ENCODE results near the gene SRC. TPM values are rescaled to one million over a fixed set of nuclear protein-coding genes. Genes with fewer than 3 reads are reported as not detected.

Gene SRC
- total RNA-seq, 2 experiments from 2014 or later = 2.6 to 2.7 TPM

DNA sequence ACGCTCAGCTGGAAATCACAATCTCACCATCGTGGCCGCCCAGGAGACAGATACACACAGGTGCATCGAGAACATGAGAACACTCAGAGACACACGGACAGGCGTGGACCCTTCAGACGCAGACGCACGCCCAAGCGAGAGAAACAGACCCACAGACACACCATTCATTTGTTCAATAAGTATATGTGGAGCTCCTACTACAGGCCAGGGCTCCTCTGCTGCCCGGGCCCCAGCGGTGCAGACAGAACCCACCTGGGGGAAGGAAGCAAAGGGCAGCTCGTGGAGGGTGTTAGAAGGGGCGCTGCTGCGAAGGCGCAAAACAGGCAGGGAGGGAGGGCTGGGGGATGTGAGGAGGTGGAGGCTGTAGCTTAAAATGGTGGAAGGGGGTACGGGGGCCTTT is 39.2 kb downstream of the SRC start:
- Mint-ChIP-seq H3K4me1 (peaks cover 6% of the 10 kb centered on the region), H3K9me3 (no peaks in the 10 kb centered on the region), H3K4me3 (peak overlapping the region; percentile 73), H3K27me3 (peaks cover 4% of the 10 kb centered on the region), H3K27ac (no peak overlapping the region), H3K36me3 (ENCODE audit: low read depth) (no peaks in the 10 kb centered on the region)
- DNase-seq = no peak
- CTCF ChIA-PET = interaction anchor here (0.5 to 2.3 kb wide), 8 partner anchors 13 to 766 kb away, joined by 3 to 11 read pairs (median 7); no protein-coding TSS in a partner anchor
- POLR2A ChIA-PET = no interaction called here

DNA sequence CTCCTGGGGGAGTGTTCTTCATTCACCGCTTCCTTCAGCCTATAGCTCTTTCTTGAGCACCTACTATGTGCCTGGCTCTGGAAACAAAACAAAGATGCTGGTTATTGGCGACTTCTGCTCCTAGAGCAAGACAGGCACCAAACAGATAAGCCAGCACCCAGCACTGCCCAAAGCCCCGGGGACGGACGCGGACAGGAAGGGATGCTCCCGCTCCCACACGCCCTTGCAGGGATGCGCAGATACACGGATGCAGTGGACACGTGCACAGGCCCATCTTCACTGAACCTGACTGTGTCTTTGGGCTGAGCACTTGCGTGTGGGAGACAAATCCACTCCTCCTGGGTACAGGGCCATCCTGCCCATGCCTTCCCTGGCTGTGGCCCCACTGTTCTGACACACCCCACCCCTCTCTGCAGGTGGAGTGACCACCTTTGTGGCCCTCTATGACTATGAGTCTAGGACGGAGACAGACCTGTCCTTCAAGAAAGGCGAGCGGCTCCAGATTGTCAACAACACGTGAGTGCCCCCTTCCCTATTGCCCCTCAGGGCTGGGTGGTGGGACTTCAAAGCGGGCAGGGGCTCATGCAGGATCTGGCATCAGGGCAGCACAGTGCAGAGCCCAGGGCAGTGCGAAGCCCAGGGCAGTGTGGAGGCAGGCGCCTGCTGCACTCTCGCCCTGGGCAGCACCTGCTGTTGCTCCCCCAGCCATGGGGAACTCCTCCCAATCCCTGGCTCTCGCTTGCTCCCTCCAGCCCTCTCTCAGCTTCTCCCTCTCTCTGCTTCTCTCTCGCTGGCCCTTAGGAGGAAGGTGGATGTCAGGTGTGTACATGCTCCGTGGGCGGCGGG is 39.9 kb downstream of the SRC start:
- Mint-ChIP-seq H3K4me3 (no peak overlapping the region), H3K27me3 (peaks cover 4% of the 10 kb centered on the region), H3K27ac (no peak overlapping the region), H3K36me3 (ENCODE audit: low read depth) (no peaks in the 10 kb centered on the region), H3K4me1 (peaks cover 6% of the 10 kb centered on the region), H3K9me3 (no peaks in the 10 kb centered on the region)
- no peak for DNase-seq
- ChIA-PET CTCF (interaction anchor here (0.5 to 2.3 kb wide), 8 partner anchors 14 to 765 kb away, joined by 3 to 11 read pairs (median 7); no protein-coding TSS in a partner anchor), POLR2A (no interaction called here)

DNA sequence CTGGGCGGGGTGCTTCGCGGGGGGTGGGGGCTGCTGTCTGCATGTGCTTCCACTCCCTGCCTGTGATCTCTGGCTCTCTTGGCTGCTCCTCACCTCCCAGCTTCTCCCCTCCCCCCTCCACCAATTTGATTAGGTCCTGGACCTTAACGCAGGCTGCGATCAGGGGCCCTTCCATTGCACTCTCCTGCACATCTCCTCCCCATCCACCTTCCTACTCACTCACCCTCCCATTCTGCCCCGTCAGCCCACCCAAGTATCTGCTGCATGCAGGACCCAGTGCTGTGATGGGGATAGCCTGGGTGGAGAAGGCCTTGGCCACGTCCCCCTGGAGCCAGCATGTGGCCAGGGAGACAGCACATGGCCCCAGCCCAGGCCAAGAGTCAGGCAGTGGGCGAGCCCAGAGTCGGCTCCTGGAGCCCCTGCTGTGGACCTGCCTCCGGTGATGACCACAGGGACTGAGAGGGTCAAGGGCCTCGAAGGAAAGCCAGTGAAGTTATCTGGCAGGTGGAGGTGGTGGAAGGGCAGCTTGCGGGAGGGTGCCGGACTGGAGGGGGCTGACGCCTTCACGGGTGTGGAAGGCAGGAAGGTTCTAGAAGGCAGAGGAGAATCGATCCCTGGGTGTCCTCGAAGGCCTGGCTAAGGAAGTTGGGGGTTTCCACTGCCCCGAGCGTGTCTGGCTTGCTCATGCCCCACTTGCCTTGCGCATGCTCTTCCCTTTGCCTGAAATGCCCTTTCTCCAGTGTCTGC is 40.7 kb downstream of the SRC start:
- peaks cover 6% of the 10 kb centered on the region for H3K4me1 Mint-ChIP-seq
- no peak overlapping the region for H3K27ac Mint-ChIP-seq
- no peaks in the 10 kb centered on the region for H3K9me3 Mint-ChIP-seq
- DNase-seq = no peak
- no peaks in the 10 kb centered on the region for H3K36me3 Mint-ChIP-seq (ENCODE audit: low read depth)
- peaks cover 4% of the 10 kb centered on the region for H3K27me3 Mint-ChIP-seq
- ChIA-PET CTCF (interaction anchor here (0.6 kb wide), 1 partner anchor 37 kb away, joined by 4 read pairs; no protein-coding TSS in a partner anchor), POLR2A (no interaction called here)
- H3K4me3 Mint-ChIP-seq = no peak overlapping the region

DNA sequence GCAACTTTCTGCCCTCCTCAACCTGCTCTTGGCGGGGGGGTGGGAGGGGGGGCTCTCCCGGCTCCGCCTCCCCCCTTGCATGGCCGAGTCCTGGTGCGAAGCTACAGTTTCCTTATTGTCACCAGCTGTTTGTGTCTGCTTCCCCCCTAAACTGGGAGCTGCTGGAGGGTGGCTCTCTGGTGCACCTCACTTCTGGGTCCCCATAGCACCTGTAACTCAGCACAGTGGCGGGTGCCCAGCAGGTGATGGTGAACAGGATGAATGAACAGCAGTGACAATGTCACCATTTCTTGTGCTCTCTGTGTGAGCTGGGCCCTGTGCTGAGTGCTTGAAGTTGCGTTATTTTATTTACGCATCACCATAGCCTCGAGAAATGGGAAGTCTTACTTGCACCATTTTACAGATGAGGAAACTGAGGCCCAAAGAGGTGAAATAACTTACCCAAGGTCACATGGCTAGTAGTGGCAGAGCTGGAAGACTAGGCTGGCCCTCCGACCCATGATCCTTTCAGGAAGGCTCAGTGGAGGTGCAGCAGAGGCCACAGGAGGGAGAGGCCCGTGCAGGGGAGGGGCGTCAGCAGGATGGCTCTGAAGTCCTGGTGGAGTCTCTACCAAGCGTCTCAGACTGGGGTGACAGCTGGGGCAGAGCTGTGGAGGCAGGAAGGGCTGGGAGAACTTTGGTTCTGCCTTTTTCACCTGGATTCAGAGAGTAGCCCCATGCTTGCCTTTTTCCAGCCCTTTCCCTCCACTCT is 41.8 kb downstream of the SRC start:
- Mint-ChIP-seq H3K27ac (no peak overlapping the region), H3K4me3 (no peak overlapping the region), H3K9me3 (no peaks in the 10 kb centered on the region), H3K36me3 (ENCODE audit: low read depth) (no peaks in the 10 kb centered on the region), H3K27me3 (peaks cover 4% of the 10 kb centered on the region), H3K4me1 (peaks cover 6% of the 10 kb centered on the region)
- ChIA-PET POLR2A (no interaction called here), CTCF (interaction anchor here (0.6 kb wide), 1 partner anchor 36 kb away, joined by 4 read pairs; no protein-coding TSS in a partner anchor)
- DNase-seq = no peak

DNA sequence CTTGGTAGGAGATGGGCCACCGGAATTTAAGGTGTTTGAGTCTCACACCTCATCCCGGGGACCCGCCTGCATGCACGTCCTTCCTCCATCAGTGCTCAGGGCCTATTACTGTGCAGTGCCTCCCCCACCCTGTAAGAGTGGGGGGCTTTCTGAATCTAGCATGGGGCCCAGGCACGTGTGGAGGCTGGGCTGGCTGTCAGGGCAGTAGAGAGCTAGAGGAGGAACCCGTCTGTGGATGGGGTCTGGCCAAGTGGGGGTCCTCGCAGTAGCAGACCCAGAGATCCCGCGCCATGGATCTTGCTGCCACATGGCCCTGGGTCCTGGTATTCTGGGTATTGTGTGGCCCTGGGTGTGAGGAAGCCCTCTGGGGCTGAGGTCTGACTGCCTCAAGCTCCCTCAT is 42.9 kb downstream of the SRC start:
- ChIA-PET POLR2A (no interaction called here), CTCF (interaction anchor here (1.9 kb wide), 1 partner anchor 120 kb away, joined by 6 read pairs; no protein-coding TSS in a partner anchor)
- H3K9me3 Mint-ChIP-seq = no peaks in the 10 kb centered on the region

DNA sequence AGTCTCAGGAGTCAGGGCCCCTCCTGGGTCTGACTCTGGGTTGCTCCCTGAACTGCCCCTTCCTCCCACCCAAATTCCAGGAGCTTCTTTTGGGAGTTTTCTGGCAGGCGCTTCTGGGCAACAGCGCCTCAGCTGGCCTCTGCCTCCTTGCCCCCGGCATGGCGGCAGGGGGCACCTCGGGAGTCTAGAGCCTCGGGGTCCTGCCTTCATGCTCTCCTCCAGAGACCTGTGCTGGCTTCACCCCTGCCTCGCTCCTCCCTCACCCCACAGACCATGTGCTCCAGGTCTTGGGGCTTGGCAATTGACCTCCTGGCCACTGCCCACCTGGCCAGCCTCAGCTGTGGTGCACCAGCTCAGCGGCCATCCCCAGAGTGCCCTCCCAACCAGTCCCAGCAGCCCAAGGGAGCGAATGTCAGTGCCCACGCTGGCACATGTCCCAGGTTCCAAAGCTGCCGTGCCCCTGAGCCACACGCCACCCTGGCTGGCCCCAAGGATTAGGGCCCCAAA is 43.4 kb downstream of the SRC start:
- ChIA-PET CTCF (interaction anchor here (1.9 kb wide), 1 partner anchor 120 kb away, joined by 6 read pairs; no protein-coding TSS in a partner anchor), POLR2A (no interaction called here)
- no peak overlapping the region for H3K27ac Mint-ChIP-seq

More for the DNA sequence above, 42.9 kb downstream of the SRC start:
- Mint-ChIP-seq H3K27ac (no peak overlapping the region), H3K4me3 (no peak overlapping the region), H3K27me3 (peaks cover 4% of the 10 kb centered on the region), H3K4me1 (peaks cover 4% of the 10 kb centered on the region), H3K36me3 (ENCODE audit: low read depth) (no peaks in the 10 kb centered on the region)
- DNase-seq = no peak

DNA sequence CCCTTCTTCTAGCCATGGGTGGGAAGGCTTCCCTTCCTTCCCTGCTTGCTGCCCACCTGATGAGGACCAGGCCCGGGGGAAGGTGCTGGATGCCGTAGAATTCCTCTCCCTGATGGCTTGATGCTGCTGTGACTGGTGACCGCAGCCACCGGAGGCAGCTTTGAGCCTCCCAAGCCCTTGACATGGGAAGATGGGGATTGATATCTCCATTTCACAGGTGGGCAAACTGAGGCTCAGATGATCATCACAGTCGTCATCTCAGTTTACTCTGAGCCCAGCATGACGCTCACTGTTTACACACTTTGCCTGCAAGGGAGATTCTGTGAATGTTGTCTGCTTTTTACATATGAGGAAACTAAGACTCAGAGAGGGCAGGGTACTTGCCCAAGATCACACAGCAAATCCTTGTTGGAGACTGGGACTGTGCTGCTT is 43.9 kb downstream of the SRC start:
- Mint-ChIP-seq H3K9me3 (no peaks in the 10 kb centered on the region), H3K4me1 (peaks cover 3% of the 10 kb centered on the region), H3K27ac (no peak overlapping the region), H3K36me3 (ENCODE audit: low read depth) (no peaks in the 10 kb centered on the region), H3K4me3 (no peak overlapping the region), H3K27me3 (peaks cover 3% of the 10 kb centered on the region)
- ChIA-PET POLR2A (interaction anchor here (0.8 kb wide), 1 partner anchor 113 kb away, joined by 3 read pairs; no protein-coding TSS in a partner anchor), CTCF (interaction anchor here (1.9 kb wide), 1 partner anchor 121 kb away, joined by 6 read pairs; no protein-coding TSS in a partner anchor)
- DNase-seq = no peak

More for the DNA sequence above, 43.4 kb downstream of the SRC start:
- Mint-ChIP-seq H3K4me1 (peaks cover 4% of the 10 kb centered on the region), H3K4me3 (no peak overlapping the region), H3K36me3 (ENCODE audit: low read depth) (no peaks in the 10 kb centered on the region), H3K9me3 (no peaks in the 10 kb centered on the region), H3K27me3 (peaks cover 4% of the 10 kb centered on the region)
- no peak for DNase-seq

DNA sequence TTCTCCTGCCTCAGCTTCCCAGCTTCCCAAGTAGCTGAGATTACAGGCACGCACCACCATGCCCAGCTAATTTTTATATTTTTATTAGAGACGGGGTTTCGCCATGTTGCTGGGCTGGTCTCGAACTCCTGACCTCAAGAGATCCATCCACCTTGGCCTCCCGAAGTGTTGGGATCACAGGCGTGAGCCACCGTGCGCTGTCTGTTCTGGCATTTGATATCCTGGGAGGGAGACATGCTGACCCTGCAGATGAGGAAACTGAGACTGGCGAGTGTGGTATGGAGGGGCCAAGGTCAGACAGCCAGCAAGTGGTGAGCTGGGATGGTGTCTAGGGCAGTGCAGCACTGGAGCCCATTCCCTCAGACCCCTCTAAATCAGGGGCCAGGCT is 44.6 kb downstream of the SRC start:
- H3K27ac Mint-ChIP-seq = no peak overlapping the region

DNA sequence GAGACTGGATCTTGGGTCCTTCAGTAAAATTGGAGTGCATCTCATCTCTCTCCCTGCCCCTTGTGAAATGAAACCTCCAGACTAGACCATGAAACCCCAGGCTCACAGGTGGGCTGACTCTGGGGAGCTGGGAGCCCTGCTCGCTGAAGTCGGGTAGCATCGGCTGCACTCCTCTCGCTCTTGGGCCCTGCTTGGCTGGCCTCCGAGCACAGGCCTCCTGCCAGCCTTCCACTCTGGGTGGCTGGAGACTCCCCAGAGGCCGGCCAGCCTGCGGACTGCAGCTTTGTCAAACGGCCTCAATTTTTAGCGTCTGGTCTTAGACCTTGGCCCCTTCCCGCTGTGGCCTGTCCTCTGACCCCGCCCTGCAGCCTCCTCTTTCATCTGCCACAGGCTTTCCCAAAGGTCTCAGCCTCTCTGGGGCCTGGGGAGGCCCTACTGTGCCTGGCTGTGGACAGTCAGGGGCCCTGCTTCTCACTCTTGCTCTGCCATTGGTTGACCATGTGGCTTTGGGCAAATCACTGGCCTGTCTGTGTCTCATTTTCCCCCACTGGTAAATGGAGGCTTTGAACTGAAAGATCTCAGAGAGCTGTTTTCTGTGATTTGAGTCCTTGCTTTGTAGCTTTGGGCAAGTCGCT is 45.1 kb downstream of the SRC start:
- no peak for DNase-seq
- no peaks in the 10 kb centered on the region for H3K9me3 Mint-ChIP-seq
- CTCF ChIA-PET = interaction anchor here (1.0 kb wide), 1 partner anchor 8 kb away, joined by 3 read pairs; no protein-coding TSS in a partner anchor

More for the DNA sequence above, 44.6 kb downstream of the SRC start:
- ChIA-PET POLR2A (interaction anchor here (0.8 kb wide), 1 partner anchor 112 kb away, joined by 3 read pairs; no protein-coding TSS in a partner anchor), CTCF (interaction anchor here (1.9 kb wide), 1 partner anchor 122 kb away, joined by 6 read pairs; no protein-coding TSS in a partner anchor)
- no peaks in the 10 kb centered on the region for H3K36me3 Mint-ChIP-seq (ENCODE audit: low read depth)
- H3K27me3 Mint-ChIP-seq = no peaks in the 10 kb centered on the region
- no peak for DNase-seq
- H3K9me3 Mint-ChIP-seq = no peaks in the 10 kb centered on the region
- no peaks in the 10 kb centered on the region for H3K4me1 Mint-ChIP-seq
- no peak overlapping the region for H3K4me3 Mint-ChIP-seq

DNA sequence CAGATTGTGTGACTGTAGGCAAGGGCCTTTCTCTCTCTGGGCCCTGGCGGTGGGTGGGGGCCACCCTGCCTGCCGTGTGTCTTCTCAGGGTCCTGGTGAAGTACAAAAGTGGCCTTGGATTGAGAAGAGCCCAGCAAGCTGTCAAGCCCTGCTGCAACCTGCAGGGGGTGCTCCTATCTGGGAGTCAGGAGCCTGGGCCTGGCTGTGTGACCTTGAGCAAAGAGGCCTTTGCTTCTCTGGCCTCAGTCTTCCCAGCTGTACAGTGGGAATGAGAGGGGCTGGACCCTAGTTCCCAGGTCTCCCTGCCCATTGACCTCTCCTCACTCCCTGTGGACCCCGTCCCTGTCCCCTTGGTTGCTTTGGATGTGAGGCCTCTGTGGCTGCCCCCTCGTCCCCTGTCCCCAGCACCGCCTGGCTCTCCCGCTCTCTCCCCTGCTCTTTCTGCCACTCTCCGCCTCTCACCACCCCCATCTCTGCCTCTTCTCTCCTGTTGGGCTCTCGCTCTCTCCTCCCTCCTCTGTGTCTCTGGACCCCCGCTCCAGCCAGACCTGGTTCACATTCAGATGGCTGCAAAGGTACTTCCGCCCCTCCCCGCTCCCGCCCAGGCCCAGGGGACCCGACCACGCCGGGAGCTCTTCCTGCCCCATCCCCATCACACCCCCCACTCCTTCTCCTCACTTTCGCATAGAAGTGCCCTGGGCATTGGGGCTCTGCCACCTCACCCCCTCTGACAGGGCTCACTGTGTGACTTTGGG is 46.7 kb downstream of the SRC start:
- H3K27me3 Mint-ChIP-seq = no peaks in the 10 kb centered on the region
- no peak overlapping the region for H3K27ac Mint-ChIP-seq
- POLR2A ChIA-PET = no interaction called here
- no peaks in the 10 kb centered on the region for H3K36me3 Mint-ChIP-seq (ENCODE audit: low read depth)
- CTCF ChIA-PET = interaction anchor here (0.6 to 1.0 kb wide), 2 partner anchors 104 to 142 kb away, joined by 4 read pairs; no protein-coding TSS in a partner anchor
- H3K4me1 Mint-ChIP-seq = no peaks in the 10 kb centered on the region
- no peak overlapping the region for H3K4me3 Mint-ChIP-seq
- no peaks in the 10 kb centered on the region for H3K9me3 Mint-ChIP-seq
- DNase-seq = peak; percentile 40

More for the DNA sequence above, 45.1 kb downstream of the SRC start:
- Mint-ChIP-seq H3K27ac (no peak overlapping the region), H3K4me1 (no peaks in the 10 kb centered on the region), H3K27me3 (no peaks in the 10 kb centered on the region), H3K36me3 (ENCODE audit: low read depth) (no peaks in the 10 kb centered on the region), H3K4me3 (no peak overlapping the region)
- POLR2A ChIA-PET = no interaction called here

DNA sequence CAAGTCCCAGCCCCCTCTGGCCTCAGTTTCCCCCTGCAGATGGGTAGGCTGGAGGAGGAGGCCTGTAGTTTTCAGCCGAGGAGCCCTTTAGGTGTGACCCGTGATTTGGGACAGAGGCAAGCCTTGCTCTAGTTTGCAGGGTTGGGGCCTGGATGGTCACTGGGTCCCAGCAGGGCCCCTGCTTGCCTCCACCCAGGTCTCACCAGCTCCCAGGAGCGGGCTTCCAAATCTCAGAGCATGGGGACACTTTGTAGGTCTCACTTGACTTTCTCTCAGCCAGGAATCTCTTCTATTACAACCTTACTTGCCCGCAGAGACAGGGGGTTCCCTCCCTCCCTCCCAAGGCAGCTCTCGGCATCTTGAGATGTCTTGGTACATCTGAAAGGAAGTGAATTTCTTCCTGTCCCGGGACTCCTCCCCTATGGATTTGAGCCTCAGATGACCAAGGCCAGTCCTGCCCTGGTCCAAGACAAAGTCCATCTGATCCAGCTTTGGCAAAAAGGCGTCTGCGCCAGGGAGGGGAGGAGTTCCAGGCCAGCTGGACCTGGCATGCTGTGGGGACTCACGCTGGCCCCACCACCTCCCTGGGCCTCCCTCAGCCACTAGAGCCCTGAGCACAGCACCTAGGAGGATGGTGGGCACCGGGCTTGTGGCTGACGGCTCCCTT is 47.4 kb downstream of the SRC start:
- H3K27me3 Mint-ChIP-seq = no peaks in the 10 kb centered on the region
- CTCF ChIA-PET = no interaction called here

More for the DNA sequence above, 47.4 kb downstream of the SRC start:
- no peaks in the 10 kb centered on the region for H3K9me3 Mint-ChIP-seq
- no peak overlapping the region for H3K4me3 Mint-ChIP-seq
- no peaks in the 10 kb centered on the region for H3K36me3 Mint-ChIP-seq (ENCODE audit: low read depth)
- no peak overlapping the region for H3K27ac Mint-ChIP-seq
- no peaks in the 10 kb centered on the region for H3K4me1 Mint-ChIP-seq
- no peak for DNase-seq
- POLR2A ChIA-PET = no interaction called here
